GM18526 (cell line): ENCODE results near the gene LSAMP.
A peak's percentile ranks its signal among the peaks of the same experiment; 100 is the strongest.

Source experiments
- POLR2A ChIP-seq: IDR thresholded peaks from 3 replicates; pipeline ENCODE4 v1.6.1; 2011; ENCODE audit not compliant: insufficient read length; ENCODE audit errors: extremely low read depth

The LSAMP gene

GRCh38 chr3:115806501-115806900 is 638.8 kb downstream of the LSAMP start:
- no peak for TF ChIP-seq POLR2A

- no peak for TF ChIP-seq POLR2A
Measured at GRCh38 chr3:115805520-115805919, 639.8 kb downstream of the LSAMP start.

GRCh38 chr3:115804713-115805119 is 640.6 kb downstream of the LSAMP start:
- no peak for TF ChIP-seq POLR2A

- TF ChIP-seq POLR2A, result no peak
Measured at GRCh38 chr3:115804200-115804599, 641.1 kb downstream of the LSAMP start.

GRCh38 chr3:115803661-115804060 is 641.6 kb downstream of the LSAMP start:
- no peak for TF ChIP-seq POLR2A

GRCh38 chr3:115800489-115801075 is 644.7 kb downstream of the LSAMP start:
- no peak for TF ChIP-seq POLR2A

GRCh38 chr3:115792206-115792955 is 652.9 kb downstream of the LSAMP start:
- no peak for TF ChIP-seq POLR2A

- no peak for TF ChIP-seq POLR2A
Measured at GRCh38 chr3:115790759-115791158, 654.5 kb downstream of the LSAMP start.

- no peak for TF ChIP-seq POLR2A
Measured at GRCh38 chr3:115789481-115789880, 655.8 kb downstream of the LSAMP start.

- no peak for TF ChIP-seq POLR2A
Measured at GRCh38 chr3:115788921-115789470, 656.3 kb downstream of the LSAMP start.

GRCh38 chr3:115787818-115788217 is 657.5 kb downstream of the LSAMP start:
- TF ChIP-seq POLR2A, result no peak

GRCh38 chr3:115785782-115786181 is 659.5 kb downstream of the LSAMP start:
- TF ChIP-seq POLR2A, result no peak

GRCh38 chr3:115784739-115785536 is 660.3 kb downstream of the LSAMP start:
- no peak for TF ChIP-seq POLR2A

GRCh38 chr3:115783938-115784738 is 661.1 kb downstream of the LSAMP start:
- peak; percentile 16 for TF ChIP-seq POLR2A

- TF ChIP-seq POLR2A, result no peak
Measured at GRCh38 chr3:115779011-115779410, 666.3 kb downstream of the LSAMP start.
